Peyer's patch (tissue), 4 donors: ENCODE results near the gene ASTL. TPM values are rescaled to one million over a fixed set of nuclear protein-coding genes. Genes with fewer than 3 reads are reported as not detected.
"Not testable (repeated sequence)": the region's sequence is repeated elsewhere in the genome, so short reads cannot be mapped to it uniquely, and the experiment has no call there.

Source experiments
- DNase-seq, 3 donors: peaks; one replicate each; pipeline ENCODE4 v3.0.0-alpha.2; 2017 to 2019
- H3K27ac ChIP-seq, 4 donors: fragments of 200-600 bp; sonication (generic); one replicate each; pipeline ENCODE4 v1.5.1; 2016 to 2019
- H3K27me3 ChIP-seq, 2 donors: fragments of 200-600 bp; sonication (generic); one replicate each; pipeline ENCODE4 v1.5.1; 2019
- H3K36me3 ChIP-seq, 3 donors: fragments of 200-600 bp; sonication (generic); one replicate each; pipeline ENCODE4 v1.5.1; 2016 to 2019
- H3K4me1 ChIP-seq, 4 donors: fragments of 200-600 bp; sonication (generic); one replicate each; pipeline ENCODE4 v1.5.1; 2016 to 2019
- H3K4me3 ChIP-seq, 4 donors: fragments of 200-600 bp; sonication (generic); 1 replicate in 3 of 4; 2 replicates in 1 of 4; pipeline ENCODE4 v1.5.1; 2016 to 2019; ENCODE audit warnings: mild to moderate bottlenecking in 1 of 4
- H3K9me3 ChIP-seq, 4 donors: fragments of 200-600 bp; sonication (generic); one replicate each; pipeline ENCODE4 v1.5.1; 2016 to 2019; ENCODE audit warnings: mild to moderate bottlenecking in 1 of 4
- CTCF ChIP-seq, 6 experiments: fragments of 450-650 bp in 4 of 6; fragments of 200-600 bp in 2 of 6; sonication (generic) in 1 of 6; IDR thresholded peaks; one replicate each; pipeline ENCODE4 v1.5.1; 2017 to 2019; ENCODE audit warnings: antibody characterized with exemption in 6 of 6, mild to moderate bottlenecking in 3 of 6, moderate library complexity in 1 of 6
- POLR2A ChIP-seq, 2 donors: fragments of 450-650 bp; IDR thresholded peaks; one replicate each; pipeline ENCODE4 v1.5.1; 2017; ENCODE audit warnings: antibody characterized with exemption in 2 of 2, mild to moderate bottlenecking in 2 of 2, moderate library complexity in 2 of 2
- total RNA-seq, 4 donors: library from RNA; depleted of rRNA; stranded (reverse); fragments of >200 nt; gene quantifications; one replicate each; pipeline ENCODE4 v1.1.0, GENCODE V29; 2016

The ASTL gene
- total RNA-seq, 4 donors from 2014 or later: not detected

DNA sequence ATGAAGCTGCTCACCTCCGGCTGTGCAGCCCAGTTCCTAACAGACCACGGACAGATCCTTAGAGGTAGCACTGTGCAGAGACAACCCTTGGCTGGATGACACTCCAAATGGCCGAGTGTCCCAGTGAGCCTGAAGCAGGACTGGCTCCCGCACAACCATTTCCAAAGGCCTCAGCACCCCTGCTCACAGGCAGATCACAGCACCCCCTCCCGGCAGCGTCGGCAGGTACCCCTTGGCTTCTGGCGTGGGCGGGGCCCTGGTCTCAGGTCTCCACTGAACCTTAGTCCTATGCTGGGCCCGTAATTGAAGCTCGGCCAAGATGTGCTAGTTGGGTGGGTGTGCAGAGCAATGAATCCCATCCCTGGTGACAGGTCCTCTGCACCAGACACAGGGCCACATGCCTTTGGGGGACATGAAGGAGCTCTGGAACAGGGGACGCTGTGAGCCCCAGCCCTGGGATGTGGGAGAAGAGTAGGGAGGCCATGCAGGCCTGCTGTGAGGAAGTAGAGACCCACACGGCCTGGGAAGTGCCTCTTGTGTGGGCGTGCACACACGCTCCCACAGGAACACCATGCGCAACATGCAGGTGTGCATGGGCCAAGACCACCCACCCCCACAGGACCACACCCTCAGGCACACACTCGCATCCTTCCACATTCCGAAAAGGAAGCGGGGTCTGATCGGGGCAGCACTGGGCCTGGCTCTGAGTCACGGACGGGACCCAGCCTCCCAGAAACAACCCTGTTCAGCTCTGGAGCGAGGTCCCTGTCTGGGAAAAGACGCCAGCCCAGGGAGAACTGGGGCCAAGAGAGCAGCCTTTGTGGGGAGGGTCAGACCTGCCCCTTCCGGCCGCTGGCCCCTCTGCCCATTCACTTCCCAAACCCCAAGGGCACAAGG, 4.2 kb upstream of the ASTL start:
- peak; percentile 50 to 73 (median 73) for DNase-seq
- peak in 2 of 6 experiments; percentile 22 to 35 for TF ChIP-seq CTCF (IDR thresholded peaks at IDR 0.05)
- TF ChIP-seq POLR2A (IDR thresholded peaks at IDR 0.05): no peak
- Histone ChIP-seq H3K4me1 (peaks cover 0 to 30% (median 22%) of the 10 kb centered on the region in 4 donors), H3K27ac (peak overlapping the region in 1 of 4 donors; percentile 97), H3K9me3 (no peaks in the 10 kb centered on the region), H3K4me3 (peak overlapping the region in 2 of 4 donors; percentile 73 to 90), H3K36me3 (no peaks in the 10 kb centered on the region), H3K27me3 (no peaks in the 10 kb centered on the region)

DNA sequence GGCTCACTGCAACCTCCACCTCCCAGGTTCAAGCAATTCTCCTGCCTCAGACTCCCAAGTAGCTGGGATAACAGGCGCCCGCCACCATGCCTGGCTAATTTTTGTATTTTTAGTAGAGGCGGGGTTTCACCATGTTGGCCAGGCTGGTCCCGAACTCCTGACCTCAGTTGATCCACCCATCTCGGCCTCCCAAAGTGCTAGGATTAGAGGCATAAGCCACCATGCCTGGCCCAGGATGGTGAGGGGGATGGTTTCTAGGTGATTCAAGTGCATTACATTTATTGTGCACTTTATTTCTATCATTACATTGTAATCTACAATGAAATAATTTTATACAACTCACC, 3.3 kb upstream of the ASTL start:
- DNase-seq, H3K4me3 ChIP-seq, H3K27me3 ChIP-seq, H3K9me3 ChIP-seq, H3K36me3 ChIP-seq: not testable (repeated sequence)
- Histone ChIP-seq H3K4me1 (peaks cover 0 to 21% (median 14%) of the 10 kb centered on the region in 4 donors), H3K27ac (peak overlapping the region in 1 of 4 donors; percentile 97)

GRCh38 chr2:96140941-96141623, 2.8 kb upstream of the ASTL start:
- H3K27ac ChIP-seq: no peak overlapping the region
- no peaks in the 10 kb centered on the region for H3K36me3 ChIP-seq
- no peak for DNase-seq
- H3K4me1 ChIP-seq: peaks cover 0 to 20% (median 8%) of the 10 kb centered on the region in 4 donors
- H3K9me3 ChIP-seq: no peaks in the 10 kb centered on the region
- H3K4me3 ChIP-seq: no peak overlapping the region
- no peak for TF ChIP-seq POLR2A (IDR thresholded peaks at IDR 0.05)
- TF ChIP-seq CTCF (IDR thresholded peaks at IDR 0.05): no peak
- H3K27me3 ChIP-seq: no peaks in the 10 kb centered on the region

DNA sequence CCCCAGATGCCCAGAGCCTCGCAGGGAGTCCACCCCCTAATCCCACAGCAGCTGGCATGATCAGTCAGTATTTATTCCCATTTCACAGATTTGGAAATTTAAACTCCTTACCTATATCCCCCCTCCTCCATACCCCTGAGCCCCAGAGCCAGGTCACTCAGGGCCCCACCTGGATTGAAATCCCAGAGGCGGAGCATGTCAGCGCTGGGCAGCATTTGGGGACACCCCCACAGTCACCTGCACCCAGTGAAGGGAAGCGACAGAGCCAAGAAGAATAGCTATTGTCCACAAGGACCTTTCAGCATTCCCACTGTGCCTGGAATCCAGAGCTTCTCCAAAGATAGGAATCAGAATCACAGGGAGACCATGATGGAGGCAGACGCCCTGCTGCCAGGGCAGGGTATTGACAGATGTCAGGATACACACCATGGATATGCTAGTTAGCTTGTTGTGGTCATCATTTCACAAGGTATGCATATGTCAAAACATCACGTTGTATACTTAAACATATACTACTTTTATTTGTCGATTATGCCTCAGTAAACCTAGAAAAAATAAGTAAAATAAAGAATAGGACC, 968 bp upstream of the ASTL start:
- Histone ChIP-seq H3K36me3 (no peaks in the 10 kb centered on the region), H3K27me3 (no peaks in the 10 kb centered on the region), H3K4me3 (no peak overlapping the region), H3K27ac (no peak overlapping the region), H3K4me1 (peaks cover 0 to 8% (median 2%) of the 10 kb centered on the region in 4 donors), H3K9me3 (no peaks in the 10 kb centered on the region)
- TF ChIP-seq POLR2A (IDR thresholded peaks at IDR 0.05) (no peak), CTCF (IDR thresholded peaks at IDR 0.05) (no peak)
- DNase-seq: no peak

GRCh38 chr2:96137321-96138178, 752 bp downstream of the ASTL start:
- no peak for TF ChIP-seq CTCF (IDR thresholded peaks at IDR 0.05)
- TF ChIP-seq POLR2A (IDR thresholded peaks at IDR 0.05): no peak

More at GRCh38 chr2:96137321-96138178, 752 bp downstream of the ASTL start:
- no peaks in the 10 kb centered on the region for H3K36me3 ChIP-seq
- H3K27me3 ChIP-seq: no peaks in the 10 kb centered on the region
- H3K27ac ChIP-seq: no peak overlapping the region
- no peak overlapping the region for H3K4me3 ChIP-seq
- no peaks in the 10 kb centered on the region for H3K9me3 ChIP-seq
- no peaks in the 10 kb centered on the region for H3K4me1 ChIP-seq
- no peak for DNase-seq
